B cell (primary cell): ENCODE results near the gene MPI. TPM values are rescaled to one million over a fixed set of nuclear protein-coding genes. Genes with fewer than 3 reads are reported as not detected.

Experiments
- ATAC-seq: fragments of 200-7000 bp; cut with Tn5 transposase; one replicate; pipeline ENCODE4 v1.10.0; 2021; ENCODE audit warnings: low read depth, mild to moderate bottlenecking, moderate number of reproducible peaks, moderate library complexity
- CTCF ChIA-PET: fragments of 350-600 bp; sonication (Branson Sonifier 250); formaldehyde crosslinking; loops from one replicate; lab custom pipeline; 2021; ENCODE audit warnings: antibody characterized with exemption, inconsistent platforms; lab: Charles Lee
- POLR2A ChIA-PET: fragments of 350-600 bp; sonication (Branson Sonifier 250); formaldehyde crosslinking; loops from one replicate; lab custom pipeline; 2021; ENCODE audit warnings: antibody characterized with exemption; lab: Charles Lee
- DNase-seq: peaks from one replicate; pipeline ENCODE4 v3.0.0; 2013
- H2AFZ ChIP-seq: 2 replicates; pipeline ENCODE4 v1.6.1; 2012; ENCODE audit warnings: mild to moderate bottlenecking, low read depth, low read length; ENCODE audit not compliant: insufficient read depth, poor library complexity, severe bottlenecking
- H3K27ac ChIP-seq, 2 donors: 1 replicate in 1 of 2; 2 replicates in 1 of 2; pipeline ENCODE4 v1.5.1; 2012 to 2013; ENCODE audit warnings: low read length in 2 of 2, mild to moderate bottlenecking in 2 of 2, moderate library complexity in 1 of 2
- H3K27me3 ChIP-seq, 4 experiments: fragments of 200-600 bp in 1 of 4; sonication (generic) in 1 of 4; replicated peaks in 1 of 4; 1 replicate in 2 of 4; 2 replicates in 2 of 4; pipeline versions ENCODE4 v1.6.1 to v1.7.0; 2013 to 2016; ENCODE audit warnings: low read length in 3 of 4, mild to moderate bottlenecking in 2 of 4, mixed read lengths in 1 of 4, moderate library complexity in 1 of 4; ENCODE audit not compliant: insufficient read depth in 4 of 4, control insufficient read depth in 3 of 4; ENCODE audit errors: control extremely low read depth in 1 of 4
- H3K36me3 ChIP-seq, 2 experiments: replicated peaks in 1 of 2; 1 replicate in 1 of 2; 2 replicates in 1 of 2; pipeline versions ENCODE4 v1.6.1 to v1.7.1; 2013; ENCODE audit warnings: low read length in 1 of 2; ENCODE audit not compliant: insufficient read depth in 2 of 2, control insufficient read depth in 1 of 2; ENCODE audit errors: control extremely low read depth in 1 of 2, extremely low read depth in 1 of 2
- H3K4me1 ChIP-seq, 2 donors: fragments of 200-600 bp in 1 of 2; sonication (generic) in 1 of 2; 1 replicate in 1 of 2; 2 replicates in 1 of 2; pipeline versions ENCODE4 v1.5.1 to v1.6.1; 2013 to 2017; ENCODE audit warnings: low read length in 2 of 2; ENCODE audit not compliant: control insufficient read depth in 2 of 2, insufficient read depth in 2 of 2
- H3K4me2 ChIP-seq: replicated peaks from 2 replicates; pipeline ENCODE3; 2012; ENCODE audit warnings: mild to moderate bottlenecking, low read depth, low read length; ENCODE audit not compliant: poor library complexity, severe bottlenecking
- H3K4me3 ChIP-seq, 5 experiments: fragments of 200-600 bp in 1 of 5; sonication (generic) in 1 of 5; 1 replicate in 3 of 5; 2 replicates in 2 of 5; pipeline versions ENCODE4 v1.5.1 to v1.7.0; 2011 to 2016; ENCODE audit warnings: low read length in 4 of 5, mild to moderate bottlenecking in 4 of 5, low read depth in 2 of 5, control low read depth in 1 of 5, moderate library complexity in 1 of 5; ENCODE audit not compliant: insufficient read depth in 1 of 5; ENCODE audit errors: control extremely low read depth in 1 of 5, extremely low read depth in 1 of 5
- H3K79me2 ChIP-seq: fragments of 200-600 bp; sonication (generic); one replicate; pipeline ENCODE4 v1.6.0; 2016; ENCODE audit warnings: low read length; ENCODE audit not compliant: control insufficient read depth, insufficient read depth
- H3K9ac ChIP-seq: fragments of 200-600 bp; sonication (generic); 2 replicates; pipeline ENCODE4 v1.6.1; 2017; ENCODE audit warnings: mild to moderate bottlenecking, low read length, moderate library complexity
- H3K9me3 ChIP-seq, 3 donors: one replicate each; pipeline versions ENCODE4 v1.6.1 to v1.7.1; 2013; ENCODE audit warnings: low read length in 2 of 3; ENCODE audit not compliant: control insufficient read depth in 2 of 3, insufficient read depth in 1 of 3; ENCODE audit errors: control extremely low read depth in 1 of 3
- H4K20me1 ChIP-seq: 2 replicates; pipeline ENCODE4 v1.6.0; 2012; ENCODE audit warnings: mild to moderate bottlenecking, low read length; ENCODE audit not compliant: insufficient read depth, control insufficient read depth, poor library complexity, severe bottlenecking
- H3K27ac Mint-ChIP-seq: one replicate; pipeline ENCODE4 v1.8.0; 2021; ENCODE audit warnings: mixed read lengths
- H3K27me3 Mint-ChIP-seq: one replicate; pipeline ENCODE4 v1.8.0; 2021; ENCODE audit warnings: mixed read lengths
- H3K4me1 Mint-ChIP-seq: one replicate; pipeline ENCODE4 v1.8.0; 2021; ENCODE audit warnings: mixed read lengths
- H3K4me3 Mint-ChIP-seq: one replicate; pipeline ENCODE4 v1.8.0; 2021; ENCODE audit warnings: mixed read lengths
- H3K9me3 Mint-ChIP-seq: one replicate; pipeline ENCODE4 v1.8.0; 2022; ENCODE audit warnings: mixed read lengths; ENCODE audit not compliant: insufficient read depth
- EZH2 ChIP-seq: IDR thresholded peaks from 2 replicates; pipeline ENCODE4 v1.6.1; 2012; ENCODE audit warnings: borderline replicate concordance, low read depth, mild to moderate bottlenecking, moderate library complexity, low read length; ENCODE audit not compliant: insufficient read depth, poor library complexity, severe bottlenecking
- WGBS: methylation state at CpG from one replicate; pipeline ENCODE4 v1.1.5; 2013; ENCODE audit warnings: missing lambda C conversion rate; ENCODE audit not compliant: insufficient coverage; 5-methylcytosine and 5-hydroxymethylcytosine counted together
- intact Hi-C: fragments of 100-400 bp; cut with micrococcal nuclease; formaldehyde crosslinking; loops from one replicate; pipeline ENCODE4 v1.10.0; 2022
- polyA plus RNA-seq: library from polyadenylated mRNA; depleted of rRNA; stranded (reverse); fragments of >200 nt; gene quantifications from 2 replicates; pipeline ENCODE4 v1.2.3, GENCODE V29; 2012
- total RNA-seq, 2 donors: library from RNA; stranded (reverse); fragments of 120-200 nt in 1 of 2; gene quantifications; 1 replicate in 1 of 2; 2 replicates in 1 of 2; pipeline versions ENCODE4 v1.2.3 to v1.2.4, GENCODE V29; 2013 to 2022
- TF ChIP-seq, protein P1 (sequence below): fragments of 200-600 bp; IDR thresholded peaks from one replicate; pipeline ENCODE4 v1.8.0; 2022; ENCODE audit warnings: antibody characterized with exemption, mild to moderate bottlenecking

Gene MPI
- total and polyA plus RNA-seq, 2 donors (not counting 1 experiment from before 2014, with no cell fraction given): 37.2 to 59.8 TPM

DNA sequence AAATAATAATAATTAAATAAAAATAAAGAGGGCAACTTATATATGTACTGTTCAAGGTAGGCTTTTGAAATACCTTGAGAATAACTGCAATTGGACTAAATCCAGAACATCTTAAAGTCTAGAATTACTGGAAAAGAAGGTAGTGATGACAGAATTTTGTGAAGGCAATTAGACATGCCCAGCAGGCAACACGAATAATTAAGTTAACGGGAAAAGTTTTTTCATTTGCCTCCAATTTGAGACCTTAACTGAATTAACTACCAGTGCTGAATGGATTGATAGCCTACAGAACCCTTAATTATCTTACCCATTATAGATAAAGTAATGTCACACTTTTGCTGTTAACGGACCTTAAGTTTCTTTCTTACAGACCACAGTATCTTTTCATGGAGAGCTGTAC lies 34.7 kb downstream of the MPI start:
- ChIA-PET CTCF (interaction anchor here (1.0 kb wide), 2 partner anchors 18 to 22 kb away, joined by 3 to 4 read pairs; partner anchors contain the start of gene FAM219B), POLR2A (no interaction called here)
- H3K27me3 ChIP-seq: no peaks in the 10 kb centered on the region
- no peak overlapping the region for H2AFZ ChIP-seq
- H3K9ac ChIP-seq: no peak overlapping the region
- H3K27me3 Mint-ChIP-seq: no peaks in the 10 kb centered on the region
- no peak overlapping the region for H3K4me2 ChIP-seq
- no peak for ATAC-seq
- peaks cover 9% of the 10 kb centered on the region for H3K79me2 ChIP-seq
- intact Hi-C loops: no loop called here
- H3K27ac Mint-ChIP-seq: no peak overlapping the region
- no peaks in the 10 kb centered on the region for H3K9me3 Mint-ChIP-seq
- peaks cover 2 to 64% of the 10 kb centered on the region in 2 experiments for H3K36me3 ChIP-seq
- no peak overlapping the region for H3K27ac ChIP-seq
- DNase-seq: no peak
- H4K20me1 ChIP-seq: peaks cover 8% of the 10 kb centered on the region
- no peaks in the 10 kb centered on the region for H3K4me1 ChIP-seq
- H3K9me3 ChIP-seq: no peaks in the 10 kb centered on the region
- no CpG with 5 or more reads among the region's 3 CpGs for WGBS
- H3K4me3 ChIP-seq: no peak overlapping the region
- no peaks in the 10 kb centered on the region for H3K4me1 Mint-ChIP-seq
- TF ChIP-seq, protein P1, sequence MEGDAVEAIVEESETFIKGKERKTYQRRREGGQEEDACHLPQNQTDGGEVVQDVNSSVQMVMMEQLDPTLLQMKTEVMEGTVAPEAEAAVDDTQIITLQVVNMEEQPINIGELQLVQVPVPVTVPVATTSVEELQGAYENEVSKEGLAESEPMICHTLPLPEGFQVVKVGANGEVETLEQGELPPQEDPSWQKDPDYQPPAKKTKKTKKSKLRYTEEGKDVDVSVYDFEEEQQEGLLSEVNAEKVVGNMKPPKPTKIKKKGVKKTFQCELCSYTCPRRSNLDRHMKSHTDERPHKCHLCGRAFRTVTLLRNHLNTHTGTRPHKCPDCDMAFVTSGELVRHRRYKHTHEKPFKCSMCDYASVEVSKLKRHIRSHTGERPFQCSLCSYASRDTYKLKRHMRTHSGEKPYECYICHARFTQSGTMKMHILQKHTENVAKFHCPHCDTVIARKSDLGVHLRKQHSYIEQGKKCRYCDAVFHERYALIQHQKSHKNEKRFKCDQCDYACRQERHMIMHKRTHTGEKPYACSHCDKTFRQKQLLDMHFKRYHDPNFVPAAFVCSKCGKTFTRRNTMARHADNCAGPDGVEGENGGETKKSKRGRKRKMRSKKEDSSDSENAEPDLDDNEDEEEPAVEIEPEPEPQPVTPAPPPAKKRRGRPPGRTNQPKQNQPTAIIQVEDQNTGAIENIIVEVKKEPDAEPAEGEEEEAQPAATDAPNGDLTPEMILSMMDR: no peak
- TF ChIP-seq EZH2: no peak
- H3K4me3 Mint-ChIP-seq: no peak overlapping the region

- Histone ChIP-seq H3K27ac (no peak overlapping the region), H2AFZ (no peak overlapping the region), H3K4me3 (no peak overlapping the region), H3K4me1 (peaks cover 3 to 8% of the 10 kb centered on the region in 2 donors), H3K36me3 (peaks cover 0 to 40% of the 10 kb centered on the region in 2 experiments), H3K27me3 (no peaks in the 10 kb centered on the region), H3K9ac (no peak overlapping the region), H4K20me1 (peaks cover 8% of the 10 kb centered on the region), H3K9me3 (no peaks in the 10 kb centered on the region), H3K79me2 (peaks cover 47% of the 10 kb centered on the region), H3K4me2 (no peak overlapping the region)
- TF ChIP-seq, protein P1: no peak
- TF ChIP-seq EZH2: no peak
- Mint-ChIP-seq H3K27ac (no peak overlapping the region), H3K9me3 (no peaks in the 10 kb centered on the region), H3K27me3 (no peaks in the 10 kb centered on the region), H3K4me3 (no peak overlapping the region), H3K4me1 (peaks cover 15% of the 10 kb centered on the region)
- ChIA-PET CTCF (no interaction called here), POLR2A (no interaction called here)
- intact Hi-C loops: no loop called here
- 100% methylated on average over 4 of the region's 5 CpGs for WGBS
- DNase-seq: no peak
- no peak for ATAC-seq
These were observed 38.9 kb downstream of the MPI start for GRCh38 chr15:74928771-74929198.
